ENCODE data around the gene ZNF410.

The ZNF410 gene

GRCh38 chr14:73944432-73945158, 57.9 kb downstream of the ZNF410 start:
- Histone ChIP-seq H3K36me3 (peaks cover 20 to 64% (median 36%) of the 10 kb centered on the region in 3 donors), H3K4me1 (peaks cover 0 to 12% (median 4%) of the 10 kb centered on the region in 4 donors), H3K4me3 (no peak overlapping the region), H3K27me3 (no peaks in the 10 kb centered on the region), H3K27ac (no peak overlapping the region), H3K9me3 (no peaks in the 10 kb centered on the region)
- no peak for TF ChIP-seq CTCF (IDR thresholded peaks at IDR 0.05)
- no peak for DNase-seq
- intact Hi-C loops (cut with DNase I; ENCODE audit: low total_unique reads) = no loop called here

- no peak for TF ChIP-seq CTCF (IDR thresholded peaks at IDR 0.05)
- Histone ChIP-seq H3K27me3 (no peaks in the 10 kb centered on the region), H3K27ac (no peak overlapping the region), H3K4me3 (no peak overlapping the region), H3K36me3 (peaks cover 20 to 58% (median 29%) of the 10 kb centered on the region in 3 donors), H3K9me3 (no peaks in the 10 kb centered on the region), H3K4me1 (peaks cover 0 to 12% (median 4%) of the 10 kb centered on the region in 4 donors)
- intact Hi-C loops (cut with DNase I; ENCODE audit: low total_unique reads) = no loop called here
- no peak for DNase-seq
Observed at GRCh38 chr14:73945159-73945670, 58.6 kb downstream of the ZNF410 start.

GRCh38 chr14:73949752-73950734, 63.4 kb downstream of the ZNF410 start, which contains the start of the genes COQ6 and FAM161B:
COQ6 (plus strand) TSS chr14:73950302; CDS start chr14:73950333, 31 bp downstream.
FAM161B (minus strand) TSS chr14:73950094; CDS start chr14:73950026, 68 bp downstream.
- DNase-seq = peak; percentile 96 to 97
- intact Hi-C loops (cut with DNase I; ENCODE audit: low total_unique reads) = loop anchor here (1.0 kb wide), 1 partner anchor 69 kb away; the partner anchor contains the start of genes BBOF1 and ENTPD5
- no peaks in the 10 kb centered on the region for H3K27me3 ChIP-seq
- peaks cover 11 to 35% (median 20%) of the 10 kb centered on the region in 3 donors for H3K36me3 ChIP-seq
- H3K27ac ChIP-seq = peak within 1 kb of the TSS; percentile 90 to 93
- no peaks in the 10 kb centered on the region for H3K9me3 ChIP-seq
- no peak for TF ChIP-seq CTCF (IDR thresholded peaks at IDR 0.05)
- H3K4me3 ChIP-seq = peak within 1 kb of the TSS; percentile 81 to 85
- H3K4me1 ChIP-seq = peaks cover 0 to 27% (median 15%) of the 10 kb centered on the region in 4 donors

- no peak for DNase-seq
- Histone ChIP-seq H3K4me1 (peaks cover 0 to 25% (median 15%) of the 10 kb centered on the region in 4 donors), H3K27ac (no peak overlapping the region), H3K4me3 (no peak overlapping the region), H3K36me3 (peaks cover 44 to 56% (median 47%) of the 10 kb centered on the region in 3 donors), H3K9me3 (no peaks in the 10 kb centered on the region), H3K27me3 (no peaks in the 10 kb centered on the region)
- TF ChIP-seq CTCF (IDR thresholded peaks at IDR 0.05) = no peak
- intact Hi-C loops (cut with DNase I; ENCODE audit: low total_unique reads) = no loop called here
Observed at GRCh38 chr14:73953731-73954130, 67.1 kb downstream of the ZNF410 start.

- H3K36me3 ChIP-seq = peaks cover 63 to 76% (median 66%) of the 10 kb centered on the region in 3 donors
- no peak for TF ChIP-seq CTCF (IDR thresholded peaks at IDR 0.05)
- intact Hi-C loops (cut with DNase I; ENCODE audit: low total_unique reads) = no loop called here
- peaks cover 0 to 17% (median 10%) of the 10 kb centered on the region in 4 donors for H3K4me1 ChIP-seq
- no peaks in the 10 kb centered on the region for H3K27me3 ChIP-seq
- H3K27ac ChIP-seq = no peak overlapping the region
- no peak overlapping the region for H3K4me3 ChIP-seq
- DNase-seq = no peak
- H3K9me3 ChIP-seq = no peaks in the 10 kb centered on the region
Observed at GRCh38 chr14:73955674-73956073, 69.0 kb downstream of the ZNF410 start.

Measured in tibial artery (tissue), 4 donors.